Mammary epithelial cell (primary cell): ENCODE data around the gene ZDHHC4.

ENCODE experiments used
- EZH2 ChIP-seq: IDR thresholded peaks from 2 replicates; pipeline ENCODE4 v1.6.1; 2012; ENCODE audit warnings: low read length, inconsistent platforms, borderline replicate concordance
- TF ChIP-seq, protein P1 (sequence below), 2 donors: IDR thresholded peaks in 1 of 2; conservative IDR thresholded peaks in 1 of 2; 2 replicates each; pipeline ENCODE4 v1.5.1; 2011 to 2012; ENCODE audit warnings: inconsistent platforms in 2 of 2, low read length in 2 of 2, mild to moderate bottlenecking in 2 of 2, control low read depth in 1 of 2, low read depth in 1 of 2; ENCODE audit not compliant: insufficient read depth in 1 of 2; ENCODE audit errors: extremely low read depth in 1 of 2

DNA sequence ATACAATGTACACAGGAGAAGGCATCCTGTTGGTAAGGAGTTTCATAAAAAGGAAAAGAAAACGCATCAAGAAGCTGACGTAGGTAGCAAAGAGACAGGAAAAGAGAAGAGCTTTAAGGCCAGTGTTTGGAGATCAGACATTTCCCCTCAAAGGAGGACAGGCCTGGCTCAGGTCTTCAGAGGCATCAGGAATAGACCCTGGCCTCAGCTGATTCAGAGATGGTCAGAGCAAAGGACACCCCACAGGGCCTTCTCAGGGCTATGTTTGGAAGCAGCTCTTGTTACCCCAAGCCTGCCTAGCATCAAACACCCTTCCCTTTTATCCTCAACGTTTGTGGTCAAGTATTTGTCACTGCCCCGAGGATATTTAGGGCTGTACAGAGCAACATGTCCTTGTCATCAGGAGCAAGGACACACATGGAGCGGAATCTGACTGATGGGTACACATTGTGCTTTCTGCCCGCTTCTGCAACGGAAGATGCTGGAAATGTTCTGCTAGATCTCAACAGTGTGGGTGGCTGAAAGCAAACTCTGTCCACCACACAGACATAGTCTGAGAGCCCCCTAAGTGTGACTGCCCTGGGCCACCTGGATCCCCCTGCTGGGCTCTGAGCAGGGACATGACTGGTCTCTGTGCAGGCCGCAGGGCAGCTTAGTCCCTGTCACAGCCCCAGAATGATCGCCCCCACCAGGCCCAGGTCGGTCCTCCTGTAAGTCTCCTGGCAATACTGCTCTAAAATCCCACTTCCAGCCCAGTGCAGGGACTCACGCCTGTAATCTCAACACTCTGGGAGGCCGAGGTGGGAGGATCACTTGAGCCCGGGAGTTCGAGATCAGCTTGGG is 1.0 kb upstream of the ZDHHC4 start:
- no peak for TF ChIP-seq EZH2
- TF ChIP-seq, protein P1, sequence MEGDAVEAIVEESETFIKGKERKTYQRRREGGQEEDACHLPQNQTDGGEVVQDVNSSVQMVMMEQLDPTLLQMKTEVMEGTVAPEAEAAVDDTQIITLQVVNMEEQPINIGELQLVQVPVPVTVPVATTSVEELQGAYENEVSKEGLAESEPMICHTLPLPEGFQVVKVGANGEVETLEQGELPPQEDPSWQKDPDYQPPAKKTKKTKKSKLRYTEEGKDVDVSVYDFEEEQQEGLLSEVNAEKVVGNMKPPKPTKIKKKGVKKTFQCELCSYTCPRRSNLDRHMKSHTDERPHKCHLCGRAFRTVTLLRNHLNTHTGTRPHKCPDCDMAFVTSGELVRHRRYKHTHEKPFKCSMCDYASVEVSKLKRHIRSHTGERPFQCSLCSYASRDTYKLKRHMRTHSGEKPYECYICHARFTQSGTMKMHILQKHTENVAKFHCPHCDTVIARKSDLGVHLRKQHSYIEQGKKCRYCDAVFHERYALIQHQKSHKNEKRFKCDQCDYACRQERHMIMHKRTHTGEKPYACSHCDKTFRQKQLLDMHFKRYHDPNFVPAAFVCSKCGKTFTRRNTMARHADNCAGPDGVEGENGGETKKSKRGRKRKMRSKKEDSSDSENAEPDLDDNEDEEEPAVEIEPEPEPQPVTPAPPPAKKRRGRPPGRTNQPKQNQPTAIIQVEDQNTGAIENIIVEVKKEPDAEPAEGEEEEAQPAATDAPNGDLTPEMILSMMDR (conservative IDR thresholded peaks at IDR 0.05 in 1 of 2, IDR thresholded peaks at IDR 0.05 in 1 of 2; ENCODE audit: extremely low read depth in 1 of 2, insufficient read depth in 1 of 2, low read depth in 1 of 2, low read length in 2 of 2): no peak
